Epidermal melanocyte (primary cell): ENCODE results near the gene CPTP.

Experiments used
- DNase-seq: peaks from one replicate; pipeline ENCODE4 v3.0.0; 2011; ENCODE audit warnings: low spot score; ENCODE audit not compliant: insufficient read length

Gene CPTP

DNA sequence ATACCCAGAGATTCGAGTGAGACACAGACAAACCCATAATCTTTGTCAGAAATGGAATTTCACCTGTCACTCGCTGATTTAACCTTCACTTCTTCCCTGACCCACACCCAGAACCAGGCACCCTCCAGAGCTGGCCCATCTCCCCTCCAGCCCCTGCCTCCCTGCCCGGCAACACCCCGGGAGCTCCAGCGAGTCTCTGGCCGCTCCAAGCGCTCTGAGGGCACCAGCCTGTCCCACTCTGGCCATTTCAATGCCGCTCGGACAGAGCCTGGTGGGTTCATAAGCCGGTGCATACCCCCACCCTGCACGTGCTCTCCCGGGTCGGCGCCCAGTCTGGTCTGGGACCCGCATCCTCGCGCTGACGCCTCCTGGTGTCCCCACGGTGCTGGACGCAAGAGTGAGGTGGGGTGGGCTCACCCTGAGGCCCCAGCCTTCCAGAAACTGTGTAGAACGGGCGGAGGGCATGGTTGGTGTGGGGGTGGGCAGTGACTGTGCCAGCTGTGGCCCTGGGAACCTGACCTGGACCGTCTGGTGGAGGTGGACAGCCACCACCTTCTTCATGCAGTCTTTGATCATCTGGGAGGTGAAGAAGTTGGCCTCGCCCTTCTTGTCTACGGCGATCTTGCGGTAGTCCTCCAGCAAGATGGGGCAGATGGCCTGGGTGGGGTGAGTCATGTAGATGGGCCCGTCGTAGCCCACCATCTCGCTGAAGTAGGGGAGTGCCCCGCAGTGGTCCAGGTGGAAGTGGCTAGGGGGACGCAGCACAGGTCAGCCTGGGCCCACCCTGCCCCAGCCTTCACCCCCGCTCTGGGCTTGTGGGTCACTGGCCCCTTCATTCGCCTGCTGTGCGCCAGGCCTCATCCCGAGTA lies 5.6 kb upstream of the CPTP start:
- DNase-seq, result no peak

DNA sequence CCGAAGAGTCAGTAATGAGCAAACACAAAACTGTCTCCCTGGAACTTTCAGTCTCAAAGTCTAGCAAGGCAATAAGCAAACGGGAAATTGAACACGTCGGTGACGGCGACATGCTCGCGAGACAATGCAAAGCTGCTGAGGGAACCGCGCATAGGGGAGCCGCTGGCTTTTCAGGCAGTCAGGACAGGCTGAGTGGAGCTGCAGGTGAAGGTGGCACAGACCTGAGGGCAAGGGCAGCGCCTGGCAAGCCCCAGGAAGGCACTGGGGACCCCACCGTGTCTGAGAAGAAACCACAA lies 5.0 kb upstream of the CPTP start:
- DNase-seq, result no peak

DNA sequence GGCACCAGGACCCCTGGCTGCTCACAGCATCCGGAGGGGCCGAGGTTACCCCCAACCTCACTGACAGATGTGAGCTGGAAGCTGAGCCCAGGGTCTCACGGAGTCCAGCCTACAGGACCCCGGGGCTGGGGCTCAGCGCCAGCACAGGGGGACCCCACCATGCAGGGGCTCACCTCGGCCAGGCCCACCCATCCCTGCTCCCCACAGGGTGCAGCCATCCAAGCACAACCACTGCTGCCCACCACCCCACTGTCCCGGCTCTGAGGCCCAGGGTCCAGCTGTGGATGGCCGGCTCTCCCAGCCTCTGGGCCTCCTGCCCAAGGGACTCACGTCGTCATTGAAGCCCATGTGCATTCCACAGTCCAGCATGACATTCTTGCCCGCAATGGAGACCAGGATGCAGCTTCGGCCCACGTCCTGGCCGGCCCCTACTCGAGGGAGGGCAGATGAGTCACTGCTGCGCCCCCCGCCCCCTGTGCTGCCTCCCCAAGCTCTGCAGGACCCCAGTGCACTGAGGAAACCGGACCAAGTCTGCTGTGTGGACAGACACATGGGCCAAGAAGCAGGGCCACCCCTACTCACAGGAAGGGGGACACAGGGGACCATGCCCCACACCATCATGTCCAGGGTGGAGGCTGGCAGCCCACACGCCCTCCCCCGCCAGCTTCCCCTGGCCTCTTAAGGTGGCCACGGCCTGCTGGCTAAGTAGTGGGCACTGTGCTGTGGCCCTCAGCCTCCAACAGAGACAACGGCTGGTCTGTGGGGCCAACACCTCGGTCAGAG lies 3.7 kb upstream of the CPTP start:
- DNase-seq, result no peak

DNA sequence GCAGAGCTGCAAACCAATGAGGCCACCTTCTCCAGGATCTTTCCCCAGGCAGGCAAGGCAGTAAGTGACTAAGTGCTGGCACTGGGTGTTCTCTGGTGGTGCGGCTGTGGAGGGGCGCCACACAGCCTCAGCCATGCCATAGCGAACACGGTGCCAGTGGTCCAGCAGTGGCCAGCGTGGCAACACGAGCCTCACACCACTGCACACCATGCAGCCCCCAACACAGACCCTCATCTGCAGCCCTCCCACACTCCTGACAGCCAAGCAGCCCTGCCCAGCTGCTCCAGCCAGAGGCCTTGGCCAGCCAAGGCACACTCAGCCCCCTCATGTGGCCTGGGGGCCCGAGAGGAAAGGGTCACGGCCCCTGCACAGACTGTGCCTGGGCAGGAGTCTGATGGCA lies 3.1 kb upstream of the CPTP start:
- no peak for DNase-seq

DNA sequence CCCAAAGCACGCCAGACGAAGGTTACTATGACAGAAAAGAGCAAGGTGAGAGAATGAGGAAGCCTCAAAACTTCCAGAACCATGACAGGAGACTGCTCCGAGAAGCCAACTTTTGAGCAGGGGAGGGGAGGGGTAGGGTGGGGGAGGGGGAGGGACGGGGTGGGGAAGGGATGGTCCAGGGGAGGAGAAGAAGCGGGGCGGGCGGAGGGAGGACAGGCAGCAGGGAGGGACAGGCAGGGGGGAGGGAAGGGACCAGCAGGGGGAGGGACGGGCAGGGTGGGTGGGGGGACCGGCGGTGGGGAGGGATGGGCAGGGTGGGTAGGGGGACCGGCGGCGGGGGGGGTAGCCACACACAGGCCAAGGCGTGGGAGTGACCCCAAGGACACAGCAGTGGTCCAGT lies 2.2 kb upstream of the CPTP start:
- DNase-seq, result no peak

DNA sequence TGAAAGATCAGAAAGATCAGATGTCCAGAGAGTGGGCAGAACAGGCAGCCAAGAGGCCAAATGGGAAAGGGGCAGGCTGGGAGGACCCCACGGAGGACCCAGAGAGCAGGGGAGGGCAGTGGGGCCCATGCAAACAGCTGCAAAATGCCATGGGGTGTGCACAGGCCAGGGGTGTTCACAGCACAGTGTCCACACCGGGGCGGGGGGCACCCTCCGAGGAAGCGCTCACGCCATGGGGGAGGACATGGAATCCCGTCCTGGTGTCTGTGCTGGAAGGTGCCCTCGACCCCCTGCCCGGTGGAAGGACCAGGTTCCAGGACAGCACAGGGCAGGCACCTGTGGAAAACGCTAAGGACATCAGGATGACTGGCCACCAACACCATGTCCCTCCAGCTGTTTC lies 1.6 kb upstream of the CPTP start:
- DNase-seq, result no peak

DNA sequence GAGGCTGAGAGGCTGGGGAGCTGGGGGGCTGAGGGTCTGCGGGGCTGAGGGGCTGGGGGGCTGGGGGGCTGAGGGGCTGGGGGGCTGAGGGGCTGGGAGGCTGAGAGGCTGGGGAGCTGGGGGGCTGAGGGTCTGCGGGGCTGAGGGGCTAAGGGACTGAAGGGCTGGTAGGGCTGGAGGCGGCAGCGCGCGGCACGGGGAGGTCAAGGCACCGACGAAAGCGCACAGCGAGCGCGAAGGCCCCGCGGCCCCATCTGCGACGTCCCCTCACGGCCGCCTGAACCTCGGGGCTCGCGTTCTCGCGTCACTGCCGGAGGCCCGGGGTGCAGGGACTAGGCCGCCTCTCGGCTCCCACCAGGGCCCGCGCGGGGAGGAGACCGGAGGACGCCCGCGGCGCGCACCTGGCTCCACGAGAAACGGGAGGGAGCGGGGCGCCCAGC lies 498 bp upstream of the CPTP start:
- no peak for DNase-seq

DNA sequence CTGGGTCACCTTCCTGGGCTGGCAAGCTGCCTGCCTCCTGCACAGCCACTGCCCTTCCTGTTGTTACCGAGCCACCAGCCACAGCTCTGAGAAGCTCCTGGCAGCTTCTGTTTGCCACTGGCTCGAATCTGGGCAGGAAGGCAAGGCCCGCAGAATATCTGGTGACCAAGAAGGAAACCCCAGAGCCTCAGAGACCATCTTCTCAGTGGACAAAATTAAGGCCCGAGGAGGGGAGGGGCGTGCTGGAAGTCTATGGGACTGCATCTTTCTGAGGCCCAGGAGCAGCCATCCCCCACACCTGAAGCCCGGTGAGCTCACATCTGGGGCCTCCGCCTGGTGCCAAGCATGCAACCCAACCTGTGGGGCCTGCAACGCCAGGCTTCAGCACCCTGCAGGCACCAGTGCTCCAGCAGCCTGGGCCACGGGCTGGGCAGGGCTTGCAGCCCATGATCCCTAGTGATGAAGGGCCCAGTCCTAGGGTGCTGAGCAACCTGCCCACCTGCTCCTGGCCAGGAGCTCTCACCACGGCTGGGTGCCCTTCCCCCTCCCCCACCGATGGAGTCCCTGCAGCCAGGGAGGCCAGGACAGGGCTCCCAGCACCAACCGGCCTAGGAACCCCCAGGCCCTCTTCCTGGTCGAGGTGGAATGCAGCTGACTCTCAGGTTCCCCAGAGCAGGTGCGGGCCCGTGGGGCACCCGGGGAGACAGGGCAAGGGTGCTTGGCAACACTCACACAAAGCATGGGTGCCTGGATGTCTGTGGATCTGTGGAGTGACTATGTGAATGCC lies 879 bp downstream of the CPTP start:
- DNase-seq, result no peak

DNA sequence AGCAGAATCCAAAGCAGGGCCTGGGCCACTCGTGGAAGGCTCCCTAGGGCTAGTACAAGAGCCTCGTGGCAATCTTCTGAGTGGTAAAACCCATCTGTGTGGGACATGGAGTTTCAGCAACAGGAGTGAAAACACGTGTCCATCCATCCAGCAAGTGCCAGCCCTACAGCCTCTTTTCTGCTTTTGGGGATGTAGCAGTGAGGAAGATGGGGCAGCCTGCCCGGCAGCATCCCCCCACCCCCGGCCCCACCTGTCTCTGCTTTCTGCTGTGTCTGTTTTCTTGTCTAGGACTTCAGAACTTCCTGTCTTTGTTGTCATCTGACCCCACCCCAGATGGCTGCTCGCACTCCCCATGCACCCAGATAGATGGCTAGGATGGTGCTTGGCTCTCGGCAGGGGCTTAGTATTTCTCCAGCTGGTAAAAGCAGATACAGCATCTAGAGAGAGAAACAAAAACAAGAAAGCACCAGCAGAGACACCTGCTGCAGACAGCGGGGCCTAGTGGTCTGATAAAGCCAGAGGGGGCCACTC lies 1.5 kb downstream of the CPTP start:
- DNase-seq, result no peak

DNA sequence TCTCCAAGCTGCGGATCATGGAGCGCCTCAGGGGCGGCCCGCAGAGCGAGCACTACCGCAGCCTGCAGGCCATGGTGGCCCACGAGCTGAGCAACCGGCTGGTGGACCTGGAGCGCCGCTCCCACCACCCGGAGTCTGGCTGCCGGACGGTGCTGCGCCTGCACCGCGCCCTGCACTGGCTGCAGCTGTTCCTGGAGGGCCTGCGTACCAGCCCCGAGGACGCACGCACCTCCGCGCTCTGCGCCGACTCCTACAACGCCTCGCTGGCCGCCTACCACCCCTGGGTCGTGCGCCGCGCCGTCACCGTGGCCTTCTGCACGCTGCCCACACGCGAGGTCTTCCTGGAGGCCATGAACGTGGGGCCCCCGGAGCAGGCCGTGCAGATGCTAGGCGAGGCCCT lies 2.7 kb downstream of the CPTP start:
- DNase-seq, result no peak

DNA sequence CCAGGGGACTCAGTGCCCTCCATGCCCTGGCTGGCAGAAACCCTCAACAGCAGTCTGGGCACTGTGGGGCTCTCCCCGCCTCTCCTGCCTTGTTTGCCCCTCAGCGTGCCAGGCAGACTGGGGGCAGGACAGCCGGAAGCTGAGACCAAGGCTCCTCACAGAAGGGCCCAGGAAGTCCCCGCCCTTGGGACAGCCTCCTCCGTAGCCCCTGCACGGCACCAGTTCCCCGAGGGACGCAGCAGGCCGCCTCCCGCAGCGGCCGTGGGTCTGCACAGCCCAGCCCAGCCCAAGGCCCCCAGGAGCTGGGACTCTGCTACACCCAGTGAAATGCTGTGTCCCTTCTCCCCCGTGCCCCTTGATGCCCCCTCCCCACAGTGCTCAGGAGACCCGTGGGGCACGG lies 3.7 kb downstream of the CPTP start:
- DNase-seq, result no peak

DNA sequence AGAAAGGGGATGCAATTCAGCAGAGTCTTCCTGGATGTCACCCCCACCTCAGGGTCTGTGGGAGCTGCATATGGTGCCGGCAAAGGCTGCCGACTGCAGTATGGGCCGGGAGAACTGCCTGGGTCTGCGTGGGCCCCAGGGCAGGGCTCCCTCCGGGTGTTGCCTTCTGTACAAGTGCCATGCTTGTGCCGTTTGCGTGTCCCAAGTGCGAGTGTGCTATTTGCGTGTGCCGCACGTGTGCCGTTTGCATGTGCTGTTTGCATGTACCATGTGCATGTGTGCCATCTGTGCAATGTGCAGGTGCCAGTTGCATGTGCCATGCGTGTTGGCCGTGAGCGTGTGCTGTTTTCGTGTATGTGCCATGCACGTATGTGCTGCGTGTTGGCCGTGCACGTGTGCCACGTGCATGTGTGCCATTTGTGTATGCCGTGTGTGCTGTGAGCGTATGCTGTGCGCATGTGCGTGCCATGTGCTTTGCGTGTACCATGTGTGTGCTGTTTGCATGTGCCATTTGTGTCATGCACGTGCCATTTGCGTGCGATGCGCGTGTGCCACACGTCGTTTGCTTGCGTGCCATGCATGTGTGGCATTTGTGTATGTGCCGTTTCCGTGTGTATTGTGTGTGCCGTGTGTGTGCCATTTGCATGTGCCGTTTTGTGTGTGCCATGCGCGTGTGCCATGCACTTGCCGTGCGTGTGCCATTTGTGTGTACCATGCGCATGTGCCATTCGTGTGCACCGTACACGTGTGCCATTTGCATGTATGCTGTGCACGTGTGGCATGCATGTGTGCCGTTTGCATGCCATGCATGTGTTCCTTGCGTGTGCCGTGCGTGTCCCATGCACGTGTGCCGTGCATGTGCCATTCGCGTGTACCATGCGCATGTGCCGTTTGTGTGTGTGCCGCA lies 5.0 kb downstream of the CPTP start:
- DNase-seq, result no peak

DNA sequence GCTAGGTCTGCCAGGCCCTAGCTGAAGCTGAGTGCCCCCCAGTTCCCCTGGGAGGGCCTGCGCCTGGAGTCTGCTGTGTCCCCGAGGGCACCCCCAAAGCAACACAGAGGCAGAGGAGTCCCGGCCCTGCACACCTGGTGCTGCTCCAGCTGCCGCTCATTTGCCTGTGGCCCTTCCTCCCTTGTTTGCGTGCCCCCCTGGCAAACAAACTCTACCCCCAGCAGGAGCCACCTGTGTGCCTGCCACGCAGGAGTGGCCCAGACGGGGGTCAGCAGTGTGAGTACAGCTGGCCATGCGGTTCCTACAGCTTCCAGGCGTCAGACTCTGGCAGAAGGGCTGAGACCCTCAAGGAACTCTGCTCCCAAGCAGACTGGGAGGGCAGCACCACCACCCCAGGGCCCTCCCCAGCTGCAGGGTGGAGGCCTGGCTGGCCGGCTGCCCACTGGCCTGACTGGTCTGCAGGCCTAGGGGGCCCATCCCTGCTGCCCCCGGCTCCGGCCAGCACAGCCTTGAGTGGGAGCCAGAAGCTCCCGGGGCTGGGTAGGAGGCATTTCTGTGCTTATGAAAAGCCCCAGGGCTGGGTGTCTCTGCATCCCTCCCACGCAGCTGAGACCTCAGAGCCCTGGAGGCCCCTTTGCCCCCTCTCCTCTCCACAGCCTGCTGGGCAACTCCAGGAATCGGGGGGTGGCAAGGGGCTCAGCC lies 5.9 kb downstream of the CPTP start:
- no peak for DNase-seq

DNA sequence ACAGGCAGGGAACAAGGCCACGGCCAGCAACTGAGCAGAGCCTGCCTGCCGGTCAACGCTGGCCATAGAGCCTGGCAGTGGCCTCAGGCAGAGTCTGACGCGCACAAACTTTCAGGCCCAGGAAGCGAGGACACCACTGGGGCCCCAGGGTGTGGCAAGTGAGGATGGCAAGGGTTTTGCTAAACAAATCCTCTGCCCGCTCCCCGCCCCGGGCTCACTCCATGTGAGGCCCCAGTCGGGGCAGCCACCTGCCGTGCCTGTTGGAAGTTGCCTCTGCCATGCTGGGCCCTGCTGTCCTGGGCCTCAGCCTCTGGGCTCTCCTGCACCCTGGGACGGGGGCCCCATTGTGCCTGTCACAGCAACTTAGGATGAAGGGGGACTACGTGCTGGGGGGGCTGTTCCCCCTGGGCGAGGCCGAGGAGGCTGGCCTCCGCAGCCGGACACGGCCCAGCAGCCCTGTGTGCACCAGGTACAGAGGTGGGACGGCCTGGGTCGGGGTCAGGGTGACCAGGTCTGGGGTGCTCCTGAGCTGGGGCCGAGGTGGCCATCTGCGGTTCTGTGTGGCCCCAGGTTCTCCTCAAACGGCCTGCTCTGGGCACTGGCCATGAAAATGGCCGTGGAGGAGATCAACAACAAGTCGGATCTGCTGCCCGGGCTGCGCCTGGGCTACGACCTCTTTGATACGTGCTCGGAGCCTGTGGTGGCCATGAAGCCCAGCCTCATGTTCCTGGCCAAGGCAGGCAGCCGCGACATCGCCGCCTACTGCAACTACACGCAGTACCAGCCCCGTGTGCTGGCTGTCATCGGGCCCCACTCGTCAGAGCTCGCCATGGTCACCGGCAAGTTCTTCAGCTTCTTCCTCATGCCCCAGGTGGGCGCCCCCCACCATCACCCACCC lies 6.7 kb downstream of the CPTP start, which contains the start of gene TAS1R3:
TSS of gene TAS1R3 (plus strand) at position 213 of the 898 bp plus-strand sequence. CDS start at position 279, 66 bp downstream.
- peak; percentile 84 for DNase-seq

DNA sequence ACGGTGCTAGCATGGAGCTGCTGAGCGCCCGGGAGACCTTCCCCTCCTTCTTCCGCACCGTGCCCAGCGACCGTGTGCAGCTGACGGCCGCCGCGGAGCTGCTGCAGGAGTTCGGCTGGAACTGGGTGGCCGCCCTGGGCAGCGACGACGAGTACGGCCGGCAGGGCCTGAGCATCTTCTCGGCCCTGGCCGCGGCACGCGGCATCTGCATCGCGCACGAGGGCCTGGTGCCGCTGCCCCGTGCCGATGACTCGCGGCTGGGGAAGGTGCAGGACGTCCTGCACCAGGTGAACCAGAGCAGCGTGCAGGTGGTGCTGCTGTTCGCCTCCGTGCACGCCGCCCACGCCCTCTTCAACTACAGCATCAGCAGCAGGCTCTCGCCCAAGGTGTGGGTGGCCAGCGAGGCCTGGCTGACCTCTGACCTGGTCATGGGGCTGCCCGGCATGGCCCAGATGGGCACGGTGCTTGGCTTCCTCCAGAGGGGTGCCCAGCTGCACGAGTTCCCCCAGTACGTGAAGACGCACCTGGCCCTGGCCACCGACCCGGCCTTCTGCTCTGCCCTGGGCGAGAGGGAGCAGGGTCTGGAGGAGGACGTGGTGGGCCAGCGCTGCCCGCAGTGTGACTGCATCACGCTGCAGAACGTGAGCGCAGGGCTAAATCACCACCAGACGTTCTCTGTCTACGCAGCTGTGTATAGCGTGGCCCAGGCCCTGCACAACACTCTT lies 7.6 kb downstream of the CPTP start:
- DNase-seq, result no peak

DNA sequence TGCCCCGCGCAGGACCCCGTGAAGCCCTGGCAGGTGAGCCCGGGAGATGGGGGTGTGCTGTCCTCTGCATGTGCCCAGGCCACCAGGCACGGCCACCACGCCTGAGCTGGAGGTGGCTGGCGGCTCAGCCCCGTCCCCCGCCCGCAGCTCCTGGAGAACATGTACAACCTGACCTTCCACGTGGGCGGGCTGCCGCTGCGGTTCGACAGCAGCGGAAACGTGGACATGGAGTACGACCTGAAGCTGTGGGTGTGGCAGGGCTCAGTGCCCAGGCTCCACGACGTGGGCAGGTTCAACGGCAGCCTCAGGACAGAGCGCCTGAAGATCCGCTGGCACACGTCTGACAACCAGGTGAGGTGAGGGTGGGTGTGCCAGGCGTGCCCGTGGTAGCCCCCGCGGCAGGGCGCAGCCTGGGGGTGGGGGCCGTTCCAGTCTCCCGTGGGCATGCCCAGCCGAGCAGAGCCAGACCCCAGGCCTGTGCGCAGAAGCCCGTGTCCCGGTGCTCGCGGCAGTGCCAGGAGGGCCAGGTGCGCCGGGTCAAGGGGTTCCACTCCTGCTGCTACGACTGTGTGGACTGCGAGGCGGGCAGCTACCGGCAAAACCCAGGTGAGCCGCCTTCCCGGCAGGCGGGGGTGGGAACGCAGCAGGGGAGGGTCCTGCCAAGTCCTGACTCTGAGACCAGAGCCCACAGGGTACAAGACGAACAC lies 8.3 kb downstream of the CPTP start:
- no peak for DNase-seq

DNA sequence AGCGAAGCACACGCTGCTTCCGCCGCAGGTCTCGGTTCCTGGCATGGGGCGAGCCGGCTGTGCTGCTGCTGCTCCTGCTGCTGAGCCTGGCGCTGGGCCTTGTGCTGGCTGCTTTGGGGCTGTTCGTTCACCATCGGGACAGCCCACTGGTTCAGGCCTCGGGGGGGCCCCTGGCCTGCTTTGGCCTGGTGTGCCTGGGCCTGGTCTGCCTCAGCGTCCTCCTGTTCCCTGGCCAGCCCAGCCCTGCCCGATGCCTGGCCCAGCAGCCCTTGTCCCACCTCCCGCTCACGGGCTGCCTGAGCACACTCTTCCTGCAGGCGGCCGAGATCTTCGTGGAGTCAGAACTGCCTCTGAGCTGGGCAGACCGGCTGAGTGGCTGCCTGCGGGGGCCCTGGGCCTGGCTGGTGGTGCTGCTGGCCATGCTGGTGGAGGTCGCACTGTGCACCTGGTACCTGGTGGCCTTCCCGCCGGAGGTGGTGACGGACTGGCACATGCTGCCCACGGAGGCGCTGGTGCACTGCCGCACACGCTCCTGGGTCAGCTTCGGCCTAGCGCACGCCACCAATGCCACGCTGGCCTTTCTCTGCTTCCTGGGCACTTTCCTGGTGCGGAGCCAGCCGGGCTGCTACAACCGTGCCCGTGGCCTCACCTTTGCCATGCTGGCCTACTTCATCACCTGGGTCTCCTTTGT lies 9.1 kb downstream of the CPTP start:
- DNase-seq, result no peak
